ENCODE data around the gene CD38.

Gene CD38

DNA sequence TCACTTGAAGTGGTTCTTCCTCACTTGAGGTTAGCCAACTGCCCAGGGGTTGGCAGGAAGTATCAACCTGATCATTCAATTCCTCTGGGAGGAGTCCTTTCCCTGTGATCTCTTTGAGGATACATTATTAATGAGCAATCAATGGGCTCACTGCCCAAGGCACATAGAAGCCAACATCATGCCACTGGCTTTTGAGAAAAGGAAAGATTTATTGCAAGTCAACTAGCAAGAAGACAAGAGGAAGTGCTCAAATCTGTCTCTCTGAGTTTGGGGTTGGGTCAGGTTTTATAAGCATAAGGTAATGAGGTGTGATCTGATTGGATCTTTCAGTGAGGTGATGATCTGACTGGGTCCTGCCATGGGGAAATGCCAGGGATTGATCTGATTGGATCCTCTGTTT is 120.8 kb downstream of the CD38 start:
- H3K9me3 ChIP-seq (ENCODE audit: control insufficient read depth, low read length): no peaks in the 10 kb centered on the region
- peaks cover 6% of the 10 kb centered on the region for H3K4me1 ChIP-seq (ENCODE audit: control insufficient read depth, insufficient read depth, low read length)
- no peaks in the 10 kb centered on the region for H3K36me3 ChIP-seq (ENCODE audit: control insufficient read depth, insufficient read depth, low read length)
- H3K27me3 ChIP-seq (ENCODE audit: control insufficient read depth, insufficient read depth, low read length): no peaks in the 10 kb centered on the region
- no peak overlapping the region for H3K9ac ChIP-seq (ENCODE audit: low read length)
- H3K4me3 ChIP-seq (ENCODE audit: low read length): no peak overlapping the region

DNA sequence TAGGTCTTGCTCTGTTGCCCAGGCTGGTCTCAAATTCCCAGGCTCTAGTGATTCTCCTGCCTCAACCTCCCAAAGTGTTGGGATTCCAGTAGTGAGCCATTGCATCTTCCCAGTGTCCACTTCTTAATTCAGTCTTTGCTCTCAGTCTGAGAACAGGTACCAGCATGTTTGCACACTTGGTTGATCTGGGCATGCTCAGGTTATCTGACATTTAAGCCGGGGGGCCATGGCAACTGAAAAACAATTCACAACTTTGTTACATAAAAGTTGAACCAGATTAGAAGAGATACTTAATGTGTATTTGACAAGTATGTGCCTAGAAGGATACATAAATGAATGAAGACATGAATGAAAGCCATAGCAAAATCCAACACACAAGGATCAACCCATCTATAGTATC is 121.4 kb downstream of the CD38 start:
- Histone ChIP-seq H3K27me3 (ENCODE audit: control insufficient read depth, insufficient read depth, low read length) (no peaks in the 10 kb centered on the region), H3K36me3 (ENCODE audit: control insufficient read depth, insufficient read depth, low read length) (no peaks in the 10 kb centered on the region), H3K9ac (ENCODE audit: low read length) (no peak overlapping the region), H3K4me1 (ENCODE audit: control insufficient read depth, insufficient read depth, low read length) (peaks cover under 1% of the 10 kb centered on the region), H3K9me3 (ENCODE audit: control insufficient read depth, low read length) (no peaks in the 10 kb centered on the region), H3K4me3 (ENCODE audit: low read length) (no peak overlapping the region)

DNA sequence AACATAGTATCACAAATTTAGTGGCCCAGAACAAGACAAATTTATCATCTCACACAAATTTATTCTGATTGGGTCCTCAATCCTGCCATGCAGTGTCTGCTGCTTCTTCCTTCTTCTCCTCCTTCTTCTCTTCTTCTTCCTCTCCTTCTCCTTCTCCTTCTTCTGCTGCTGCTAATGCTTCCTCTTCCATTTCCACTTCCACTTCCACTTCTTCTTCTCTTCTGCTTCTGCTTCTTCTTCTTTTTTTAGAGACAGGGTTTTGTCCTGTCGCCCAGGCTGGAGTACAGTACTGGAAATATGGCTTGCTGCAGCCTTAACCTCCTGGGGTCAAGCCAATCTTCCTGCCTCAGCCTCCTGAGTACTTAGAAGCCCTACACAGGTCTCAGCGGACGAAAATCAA is 122.9 kb downstream of the CD38 start:
- H3K36me3 ChIP-seq (ENCODE audit: control insufficient read depth, insufficient read depth, low read length): no peaks in the 10 kb centered on the region

DNA sequence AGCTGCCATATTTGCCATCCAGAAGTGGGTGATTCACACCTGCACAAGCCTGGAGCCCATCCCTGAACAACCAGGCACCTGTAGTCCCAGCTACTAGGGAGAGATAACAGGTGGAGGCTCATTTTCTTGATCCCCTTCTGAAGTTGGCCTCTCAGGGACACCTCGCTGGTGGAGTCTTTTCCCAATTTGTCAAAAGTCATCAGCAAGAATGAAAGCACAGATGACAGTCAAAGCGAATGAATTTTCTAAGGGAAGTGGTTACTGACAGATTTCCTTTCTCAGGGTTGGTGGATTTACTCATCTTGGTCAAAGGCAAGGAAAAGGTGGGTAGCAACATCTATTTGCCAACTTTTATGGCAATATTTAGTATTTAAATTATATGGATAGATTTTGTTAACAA is 123.9 kb downstream of the CD38 start:
- no peaks in the 10 kb centered on the region for H3K27me3 ChIP-seq (ENCODE audit: control insufficient read depth, insufficient read depth, low read length)
- peaks cover 14% of the 10 kb centered on the region for H3K4me1 ChIP-seq (ENCODE audit: control insufficient read depth, insufficient read depth, low read length)
- no peak overlapping the region for H3K9ac ChIP-seq (ENCODE audit: low read length)
- H3K4me3 ChIP-seq (ENCODE audit: low read length): no peak overlapping the region
- no peaks in the 10 kb centered on the region for H3K9me3 ChIP-seq (ENCODE audit: control insufficient read depth, low read length)
- no peaks in the 10 kb centered on the region for H3K36me3 ChIP-seq (ENCODE audit: control insufficient read depth, insufficient read depth, low read length)

More for the DNA sequence above, 122.9 kb downstream of the CD38 start:
- no peak overlapping the region for H3K9ac ChIP-seq (ENCODE audit: low read length)
- no peaks in the 10 kb centered on the region for H3K27me3 ChIP-seq (ENCODE audit: control insufficient read depth, insufficient read depth, low read length)
- H3K4me1 ChIP-seq (ENCODE audit: control insufficient read depth, insufficient read depth, low read length): peaks cover 10% of the 10 kb centered on the region
- no peaks in the 10 kb centered on the region for H3K9me3 ChIP-seq (ENCODE audit: control insufficient read depth, low read length)
- H3K4me3 ChIP-seq (ENCODE audit: low read length): no peak overlapping the region

DNA sequence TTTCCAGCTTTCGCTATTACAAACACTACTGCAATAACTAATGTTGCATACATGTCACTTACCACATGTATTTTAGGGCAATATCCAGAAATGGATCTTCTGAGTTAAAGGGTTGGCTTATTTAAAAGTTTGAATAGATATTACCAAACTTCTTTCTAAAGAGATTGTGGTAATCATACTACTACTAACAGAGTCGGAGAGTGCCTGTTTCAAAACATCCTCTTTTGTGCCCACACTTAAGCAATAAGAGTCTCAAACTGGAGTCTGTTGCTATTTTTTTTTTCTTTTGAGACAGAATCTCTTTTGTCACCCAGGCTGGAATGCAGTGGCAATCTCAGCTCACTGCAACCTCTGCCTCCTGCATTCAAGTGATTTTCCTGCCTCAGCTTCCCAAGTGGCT is 124.6 kb downstream of the CD38 start:
- no peaks in the 10 kb centered on the region for H3K9me3 ChIP-seq (ENCODE audit: control insufficient read depth, low read length)
- H3K9ac ChIP-seq (ENCODE audit: low read length): no peak overlapping the region
- H3K27me3 ChIP-seq (ENCODE audit: control insufficient read depth, insufficient read depth, low read length): no peaks in the 10 kb centered on the region
- H3K36me3 ChIP-seq (ENCODE audit: control insufficient read depth, insufficient read depth, low read length): no peaks in the 10 kb centered on the region
- no peak overlapping the region for H3K4me3 ChIP-seq (ENCODE audit: low read length)
- peaks cover 14% of the 10 kb centered on the region for H3K4me1 ChIP-seq (ENCODE audit: control insufficient read depth, insufficient read depth, low read length)
